ENCODE data around the gene TUT1.

DNA sequence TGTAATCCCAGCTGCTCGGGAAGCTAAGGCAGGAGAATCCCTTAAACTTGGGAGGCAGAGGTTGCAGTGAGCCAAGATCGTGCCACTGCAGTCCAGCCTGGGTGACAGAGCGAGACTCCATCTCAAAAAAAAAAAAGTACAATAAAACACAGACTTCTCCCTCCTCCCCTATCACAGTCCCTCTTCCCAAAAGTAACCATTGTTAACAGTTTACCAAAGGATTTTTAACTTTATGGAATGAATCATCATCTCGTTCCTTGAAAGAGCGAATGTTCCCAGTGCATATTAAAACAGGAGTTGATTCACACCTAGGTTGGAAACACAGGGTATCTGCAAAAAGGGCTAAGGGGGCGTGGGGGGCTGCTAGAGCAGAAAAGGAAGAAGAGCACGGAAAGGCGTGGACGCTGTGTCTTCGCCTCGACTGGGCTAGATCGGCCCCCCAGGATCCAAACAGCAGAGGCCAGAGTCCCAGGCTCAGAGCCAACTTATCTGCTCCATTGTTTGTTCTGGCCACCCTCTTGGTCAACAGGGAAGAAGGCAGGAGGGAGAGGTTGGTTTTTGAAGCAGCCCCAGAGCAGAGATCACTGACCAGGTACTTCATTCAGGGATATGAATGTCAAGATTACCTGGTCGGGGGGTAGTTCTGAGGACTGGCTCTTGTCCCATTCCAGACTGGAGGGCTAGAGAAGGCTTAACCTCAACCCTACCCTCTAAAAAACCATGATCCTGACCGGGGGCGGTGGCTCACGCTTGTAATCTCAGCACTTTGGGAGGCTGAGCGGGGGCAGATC, 42.6 kb downstream of the TUT1 start:
- TF ChIP-seq POLR2AphosphoS5 (IDR thresholded peaks at IDR 0.05; ENCODE audit: borderline replicate concordance, low read depth, low read length) (no peak), EZH2 (IDR thresholded peaks at IDR 0.05) (no peak)
